GM18909 (cell line): ENCODE data around the gene MTUS2.
"Not testable (repeated sequence)": the region's sequence is repeated elsewhere in the genome, so short reads cannot be mapped to it uniquely, and the experiment has no call there.

Experiments
- ATAC-seq: cut with Tn5 transposase; IDR thresholded peaks from one replicate; pipeline ENCODE4 v1.9.1; 2021; ENCODE audit warnings: mild to moderate bottlenecking; ENCODE audit not compliant: unreplicated experiment, poor library complexity

Gene MTUS2

GRCh38 chr13:29284726-29285125 is 464.6 kb downstream of the MTUS2 start:
- no peak for ATAC-seq

GRCh38 chr13:29287237-29287636 is 467.1 kb downstream of the MTUS2 start:
- ATAC-seq: no peak

GRCh38 chr13:29292045-29292444 is 471.9 kb downstream of the MTUS2 start:
- ATAC-seq: no peak

GRCh38 chr13:29294821-29295220 is 474.7 kb downstream of the MTUS2 start:
- no peak for ATAC-seq

- ATAC-seq: no peak
These were observed 480.9 kb downstream of the MTUS2 start for GRCh38 chr13:29301027-29301426.

- ATAC-seq: no peak
These were observed 484.0 kb downstream of the MTUS2 start for GRCh38 chr13:29304148-29304547.

- ATAC-seq: no peak
These were observed 490.7 kb downstream of the MTUS2 start for GRCh38 chr13:29310806-29311205.

- no peak for ATAC-seq
These were observed 495.7 kb downstream of the MTUS2 start for GRCh38 chr13:29315847-29316246.

- ATAC-seq: no peak
These were observed 497.7 kb downstream of the MTUS2 start for GRCh38 chr13:29317828-29318227.

GRCh38 chr13:29318741-29319140 is 498.6 kb downstream of the MTUS2 start:
- no peak for ATAC-seq

- no peak for ATAC-seq
These were observed 499.3 kb downstream of the MTUS2 start for GRCh38 chr13:29319451-29319850.

- no peak for ATAC-seq
These were observed 503.8 kb downstream of the MTUS2 start for GRCh38 chr13:29323954-29324353.

- ATAC-seq: no peak
These were observed 504.5 kb downstream of the MTUS2 start for GRCh38 chr13:29324601-29325000.

GRCh38 chr13:29328501-29328900 is 508.4 kb downstream of the MTUS2 start:
- no peak for ATAC-seq

- no peak for ATAC-seq
These were observed 516.2 kb downstream of the MTUS2 start for GRCh38 chr13:29336356-29336755.

GRCh38 chr13:29339386-29340272 is 519.5 kb downstream of the MTUS2 start:
- ATAC-seq: no peak

GRCh38 chr13:29345860-29346582 is 525.9 kb downstream of the MTUS2 start:
- ATAC-seq: not testable (repeated sequence)

- ATAC-seq: no peak
These were observed 534.9 kb downstream of the MTUS2 start for GRCh38 chr13:29355029-29355428.

- no peak for ATAC-seq
These were observed 539.0 kb downstream of the MTUS2 start for GRCh38 chr13:29359181-29359580.

GRCh38 chr13:29361716-29362115 is 541.6 kb downstream of the MTUS2 start:
- ATAC-seq: no peak

GRCh38 chr13:29362849-29363604 is 542.9 kb downstream of the MTUS2 start:
- peak; percentile 93 for ATAC-seq
